ENCODE data around the gene MRC1. TPM values are rescaled to one million over a fixed set of nuclear protein-coding genes. Genes with fewer than 3 reads are reported as not detected.

The MRC1 gene
- total RNA-seq, 1 experiment from 2014 or later: 0.05 TPM

GRCh38 chr10:17850501-17850900, 41.4 kb downstream of the MRC1 start:
- Histone ChIP-seq H3K27me3 (replicated peaks; ENCODE audit: control insufficient read depth, insufficient read depth, low read length) (peaks cover 1% of the 10 kb centered on the region; the same call in 1 of the 2 replicates), H3K4me1 (no peaks in the 10 kb centered on the region), H3K9me3 (no peaks in the 10 kb centered on the region), H3K4me3 (ENCODE audit: low read depth, low read length) (no peak overlapping the region), H3K36me3 (ENCODE audit: control insufficient read depth, insufficient read depth, low read length) (no peaks in the 10 kb centered on the region)
- Mint-ChIP-seq H3K4me3 (ENCODE audit: unreplicated experiment) (no peak overlapping the region), H3K27me3 (ENCODE audit: insufficient read depth, unreplicated experiment) (peaks cover 21% of the 10 kb centered on the region), H3K36me3 (ENCODE audit: insufficient read depth, unreplicated experiment) (no peaks in the 10 kb centered on the region), H3K4me1 (ENCODE audit: low read depth, unreplicated experiment) (no peaks in the 10 kb centered on the region), H3K27ac (ENCODE audit: unreplicated experiment) (no peak overlapping the region), H3K9me3 (ENCODE audit: unreplicated experiment) (no peaks in the 10 kb centered on the region)
- no peak for DNase-seq
- no TSS peak for BruUV-seq (replicated peaks)
- POLR2A ChIA-PET: no interaction called here
- CTCF ChIA-PET: no interaction called here
- intact Hi-C loops (cut with micrococcal nuclease; ENCODE audit: unreplicated experiment): no loop called here
- no peak for TF ChIP-seq CTCF (IDR thresholded peaks at IDR 0.05; ENCODE audit: insufficient read depth in 1 of 2, low read depth in 1 of 2, low read length in 1 of 2, severe bottlenecking in 1 of 2, unreplicated experiment in 1 of 2)

DNA sequence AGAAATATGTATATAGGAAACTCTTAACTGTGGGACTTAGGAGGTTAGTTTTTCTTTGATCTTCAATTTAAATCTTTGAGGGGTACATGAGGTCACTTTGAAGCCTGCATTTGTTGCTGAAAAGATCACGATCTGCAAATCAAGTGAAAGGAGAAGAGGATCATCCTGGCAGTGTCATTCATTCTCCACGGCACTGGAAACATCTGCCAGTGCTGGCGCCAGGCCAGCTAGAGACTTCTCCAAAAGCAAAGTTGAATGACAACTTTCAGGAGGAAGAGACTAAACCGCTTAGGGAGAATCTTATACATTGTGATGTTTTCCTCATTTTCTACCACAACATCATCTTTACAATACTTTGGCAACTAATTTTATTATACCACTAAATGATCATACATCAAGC, 42.5 kb downstream of the MRC1 start:
- H3K9me3 Mint-ChIP-seq (ENCODE audit: unreplicated experiment): no peaks in the 10 kb centered on the region
- H3K27me3 Mint-ChIP-seq (ENCODE audit: insufficient read depth, unreplicated experiment): peaks cover 21% of the 10 kb centered on the region
- no peak for TF ChIP-seq CTCF (IDR thresholded peaks at IDR 0.05; ENCODE audit: insufficient read depth in 1 of 2, low read depth in 1 of 2, low read length in 1 of 2, severe bottlenecking in 1 of 2, unreplicated experiment in 1 of 2)
- Histone ChIP-seq H3K9me3 (no peaks in the 10 kb centered on the region), H3K36me3 (ENCODE audit: control insufficient read depth, insufficient read depth, low read length) (no peaks in the 10 kb centered on the region), H3K4me1 (no peaks in the 10 kb centered on the region), H3K27me3 (replicated peaks; ENCODE audit: control insufficient read depth, insufficient read depth, low read length) (peaks cover 1% of the 10 kb centered on the region; the same call in 1 of the 2 replicates), H3K4me3 (ENCODE audit: low read depth, low read length) (no peak overlapping the region)
- no peaks in the 10 kb centered on the region for H3K4me1 Mint-ChIP-seq (ENCODE audit: low read depth, unreplicated experiment)
- no peak overlapping the region for H3K4me3 Mint-ChIP-seq (ENCODE audit: unreplicated experiment)
- H3K36me3 Mint-ChIP-seq (ENCODE audit: insufficient read depth, unreplicated experiment): no peaks in the 10 kb centered on the region
- no peak overlapping the region for H3K27ac Mint-ChIP-seq (ENCODE audit: unreplicated experiment)
- ChIA-PET CTCF (no interaction called here), POLR2A (no interaction called here)
- no TSS peak for BruUV-seq (replicated peaks)
- DNase-seq: no peak
- intact Hi-C loops (cut with micrococcal nuclease; ENCODE audit: unreplicated experiment): no loop called here

DNA sequence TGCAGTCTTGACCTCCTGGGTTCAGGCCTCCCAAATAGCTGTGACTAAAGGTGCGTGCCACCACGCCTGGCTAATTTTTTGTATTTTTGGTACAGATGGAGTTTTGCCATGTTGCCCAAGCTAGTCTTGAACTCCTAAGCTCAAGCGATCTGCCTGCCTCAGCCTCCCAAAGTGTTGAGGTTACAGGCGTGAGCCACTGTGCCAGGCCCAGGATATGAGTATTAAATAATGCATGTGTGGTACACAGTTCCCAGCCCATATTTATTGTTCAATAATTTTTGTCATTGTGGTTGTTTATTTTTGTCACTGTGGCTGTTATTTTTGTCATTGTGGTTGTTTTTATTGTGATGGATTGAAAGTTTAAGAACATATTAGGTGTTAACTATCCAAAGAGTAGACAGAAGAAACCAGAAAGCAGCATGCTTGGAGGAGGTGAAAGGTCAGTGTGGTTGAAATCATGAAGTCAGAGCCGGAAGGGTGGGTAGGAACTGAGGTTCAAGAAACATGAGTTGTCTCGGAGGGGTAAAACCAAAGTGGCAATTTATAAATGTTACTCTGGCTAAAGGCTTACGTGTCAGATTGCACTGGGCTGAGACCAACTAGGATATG, 45.0 kb downstream of the MRC1 start:
- no TSS peak for BruUV-seq (replicated peaks)
- Mint-ChIP-seq H3K27me3 (ENCODE audit: insufficient read depth, unreplicated experiment) (peaks cover 24% of the 10 kb centered on the region), H3K4me3 (ENCODE audit: unreplicated experiment) (no peak overlapping the region), H3K4me1 (ENCODE audit: low read depth, unreplicated experiment) (no peaks in the 10 kb centered on the region), H3K9me3 (ENCODE audit: unreplicated experiment) (no peaks in the 10 kb centered on the region), H3K36me3 (ENCODE audit: insufficient read depth, unreplicated experiment) (no peaks in the 10 kb centered on the region), H3K27ac (ENCODE audit: unreplicated experiment) (no peak overlapping the region)
- intact Hi-C loops (cut with micrococcal nuclease; ENCODE audit: unreplicated experiment): no loop called here
- Histone ChIP-seq H3K4me3 (ENCODE audit: low read depth, low read length) (no peak overlapping the region), H3K4me1 (no peaks in the 10 kb centered on the region), H3K9me3 (no peaks in the 10 kb centered on the region), H3K27me3 (replicated peaks; ENCODE audit: control insufficient read depth, insufficient read depth, low read length) (peaks cover 1% of the 10 kb centered on the region; the same call in 1 of the 2 replicates), H3K36me3 (ENCODE audit: control insufficient read depth, insufficient read depth, low read length) (no peaks in the 10 kb centered on the region)
- ChIA-PET CTCF (no interaction called here), POLR2A (no interaction called here)
- no peak for TF ChIP-seq CTCF (IDR thresholded peaks at IDR 0.05; ENCODE audit: insufficient read depth in 1 of 2, low read depth in 1 of 2, low read length in 1 of 2, severe bottlenecking in 1 of 2, unreplicated experiment in 1 of 2)
- DNase-seq: no peak
